Liver (tissue), 9 donors: Measurements from ENCODE around the gene MAN2A1. TPM values are rescaled to one million over a fixed set of nuclear protein-coding genes. Genes with fewer than 3 reads are reported as not detected.
A peak's percentile ranks its signal among the peaks of the same experiment; 100 is the strongest.

Source experiments
- DNase-seq: peaks from one replicate; pipeline ENCODE4 v3.0.0-alpha.2; 2017; ENCODE audit warnings: low spot score
- H3K27ac ChIP-seq, 2 donors: one replicate each; pipeline ENCODE4 v1.7.0; 2013; ENCODE audit warnings: inconsistent platforms in 2 of 2, low read length in 2 of 2, control low read depth in 1 of 2, low read depth in 1 of 2, mild to moderate bottlenecking in 1 of 2
- H3K27me3 ChIP-seq, 4 donors: one replicate each; pipeline versions ENCODE4 v1.6.1 to v1.7.0; 2013; ENCODE audit warnings: low read length in 3 of 4, inconsistent platforms in 1 of 4, mild to moderate bottlenecking in 1 of 4, moderate library complexity in 1 of 4; ENCODE audit not compliant: control insufficient read depth in 4 of 4, insufficient read depth in 4 of 4
- H3K36me3 ChIP-seq, 4 donors: one replicate each; pipeline versions ENCODE4 v1.6.1 to v1.7.0; 2013; ENCODE audit warnings: low read length in 3 of 4, mild to moderate bottlenecking in 3 of 4, low read depth in 1 of 4, moderate library complexity in 1 of 4; ENCODE audit not compliant: control insufficient read depth in 4 of 4, insufficient read depth in 3 of 4
- H3K4me1 ChIP-seq, 4 donors: one replicate each; pipeline versions ENCODE4 v1.6.1 to v1.7.0; 2013; ENCODE audit warnings: low read length in 3 of 4, mild to moderate bottlenecking in 3 of 4, moderate library complexity in 1 of 4; ENCODE audit not compliant: control insufficient read depth in 4 of 4, insufficient read depth in 4 of 4
- H3K4me3 ChIP-seq, 3 donors: one replicate each; pipeline versions ENCODE4 v1.6.1 to v1.7.0; 2013; ENCODE audit warnings: low read length in 3 of 3, control low read depth in 1 of 3, low read depth in 1 of 3, mild to moderate bottlenecking in 1 of 3
- H3K9ac ChIP-seq, 2 donors: one replicate each; pipeline ENCODE4 v1.7.0; 2013; ENCODE audit warnings: low read length in 2 of 2, mild to moderate bottlenecking in 2 of 2, moderate library complexity in 2 of 2, control low read depth in 1 of 2, low read depth in 1 of 2
- H3K9me3 ChIP-seq, 4 donors: one replicate each; pipeline versions ENCODE4 v1.6.1 to v1.7.0; 2013; ENCODE audit warnings: low read length in 3 of 4; ENCODE audit not compliant: control insufficient read depth in 4 of 4
- EGR1 ChIP-seq, 2 donors: IDR thresholded peaks; 2 replicates each; pipeline ENCODE4 v1.6.1; 2016 to 2018; ENCODE audit warnings: antibody characterized with exemption in 2 of 2, low read depth in 2 of 2
- FOXA1 ChIP-seq: IDR thresholded peaks from 2 replicates; pipeline ENCODE4 v1.6.1; 2016; ENCODE audit warnings: antibody characterized with exemption
- FOXA2 ChIP-seq: IDR thresholded peaks from 2 replicates; pipeline ENCODE4 v1.6.1; 2016; ENCODE audit warnings: antibody characterized with exemption
- GABPA ChIP-seq, 2 donors: IDR thresholded peaks in 1 of 2; conservative IDR thresholded peaks in 1 of 2; 2 replicates each; pipeline ENCODE4 v1.6.1; 2016; ENCODE audit warnings: antibody characterized with exemption in 2 of 2, mild to moderate bottlenecking in 1 of 2, moderate library complexity in 1 of 2
- HNF4G ChIP-seq: IDR thresholded peaks from 2 replicates; pipeline ENCODE4 v1.6.1; 2016; ENCODE audit warnings: antibody characterized with exemption
- JUND ChIP-seq, 2 donors: IDR thresholded peaks; 2 replicates each; pipeline ENCODE4 v1.6.1; 2016; ENCODE audit warnings: antibody characterized with exemption in 2 of 2
- NR2F2 ChIP-seq: IDR thresholded peaks from 2 replicates; pipeline ENCODE4 v1.6.1; 2016; ENCODE audit warnings: antibody characterized with exemption
- RAD21 ChIP-seq, 2 donors: IDR thresholded peaks; 2 replicates each; pipeline ENCODE4 v1.6.1; 2016; ENCODE audit warnings: antibody characterized with exemption in 2 of 2, mild to moderate bottlenecking in 2 of 2
- RXRA ChIP-seq, 2 donors: IDR thresholded peaks; 2 replicates each; pipeline ENCODE4 v1.6.1; 2017 to 2018; ENCODE audit warnings: antibody characterized with exemption in 2 of 2, mild to moderate bottlenecking in 1 of 2
- SP1 ChIP-seq: IDR thresholded peaks from 2 replicates; pipeline ENCODE4 v1.6.1; 2018; ENCODE audit warnings: antibody characterized with exemption, mild to moderate bottlenecking
- TAF1 ChIP-seq: conservative IDR thresholded peaks from 2 replicates; pipeline ENCODE4 v1.6.1; 2016; ENCODE audit warnings: antibody characterized with exemption, mild to moderate bottlenecking
- YY1 ChIP-seq: IDR thresholded peaks from 2 replicates; pipeline ENCODE4 v1.6.1; 2016; ENCODE audit warnings: antibody characterized with exemption, mild to moderate bottlenecking
- WGBS: extraction: QIAGEN DNeasy Blood & Tissue Kit; methylation state at CpG from one replicate; pipeline ENCODE4 v1.1.7; 2013; 5-methylcytosine and 5-hydroxymethylcytosine counted together
- polyA plus RNA-seq, 2 donors: library from polyadenylated mRNA; stranded (reverse) in 1 of 2; unstranded in 1 of 2; fragments of 200-250 nt in 1 of 2; fragments of >200 nt in 1 of 2; fragmentation: Nextera tagmentation in 1 of 2; extraction: Ambion mirVana in 1 of 2; gene quantifications; one replicate each; pipeline versions ENCODE4 v1.2.1 to v1.2.3, GENCODE V29; 2013 to 2015
- total RNA-seq, 2 donors: library from RNA; depleted of rRNA; stranded (reverse); fragments of >200 nt; gene quantifications; one replicate each; pipeline ENCODE4 v1.2.3, GENCODE V29; 2014
- TF ChIP-seq, protein P1 (sequence below): fragments of 150-350 bp; IDR thresholded peaks from 2 replicates; pipeline ENCODE4 v1.5.1; 2017; ENCODE audit warnings: improper control_type of control experiment, low read depth, low read length; ENCODE audit not compliant: missing input control
- TF ChIP-seq, protein P2 (sequence below): IDR thresholded peaks from 2 replicates; pipeline ENCODE4 v1.6.1; 2016; ENCODE audit warnings: antibody characterized with exemption
- TF ChIP-seq, protein P3 (sequence below): IDR thresholded peaks from 2 replicates; pipeline ENCODE4 v1.6.1; 2016; ENCODE audit warnings: antibody characterized with exemption, mild to moderate bottlenecking
- donor health status: healthy.
- donor health status: healthy.
- donor health status: healthy.
- donor health status: healthy.
- donor health status: healthy.

MAN2A1 gene
- total and polyA plus RNA-seq, 4 donors = 21.4 to 82.8 (median 47.3) TPM

DNA sequence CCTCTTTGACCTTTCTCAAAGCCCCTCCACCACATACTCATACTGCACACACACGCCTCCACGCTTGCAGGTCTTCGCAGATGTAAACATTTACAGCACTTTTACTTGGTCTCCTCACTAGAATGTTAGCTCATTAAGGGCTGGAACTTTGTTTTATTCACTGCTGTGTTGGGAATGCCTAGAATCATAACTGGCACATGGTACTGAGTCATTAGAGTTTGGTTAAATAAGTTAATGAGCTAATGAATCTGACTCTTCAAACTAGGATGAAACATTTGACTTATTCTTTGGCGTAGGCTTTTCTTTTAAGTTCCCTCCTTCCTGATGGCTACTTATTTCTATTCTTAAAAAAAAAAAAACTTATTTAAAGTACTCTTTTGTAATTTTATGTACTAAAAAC, 28.9 kb downstream of the MAN2A1 start:
- Histone ChIP-seq H3K9me3 (no peaks in the 10 kb centered on the region), H3K27ac (no peak overlapping the region), H3K9ac (no peak overlapping the region), H3K27me3 (no peaks in the 10 kb centered on the region), H3K36me3 (peaks cover 2 to 14% (median 4%) of the 10 kb centered on the region in 4 donors), H3K4me3 (no peak overlapping the region), H3K4me1 (peaks cover 0 to 8% (median 3%) of the 10 kb centered on the region in 4 donors)
- no peak for DNase-seq
- TF ChIP-seq, protein P1, sequence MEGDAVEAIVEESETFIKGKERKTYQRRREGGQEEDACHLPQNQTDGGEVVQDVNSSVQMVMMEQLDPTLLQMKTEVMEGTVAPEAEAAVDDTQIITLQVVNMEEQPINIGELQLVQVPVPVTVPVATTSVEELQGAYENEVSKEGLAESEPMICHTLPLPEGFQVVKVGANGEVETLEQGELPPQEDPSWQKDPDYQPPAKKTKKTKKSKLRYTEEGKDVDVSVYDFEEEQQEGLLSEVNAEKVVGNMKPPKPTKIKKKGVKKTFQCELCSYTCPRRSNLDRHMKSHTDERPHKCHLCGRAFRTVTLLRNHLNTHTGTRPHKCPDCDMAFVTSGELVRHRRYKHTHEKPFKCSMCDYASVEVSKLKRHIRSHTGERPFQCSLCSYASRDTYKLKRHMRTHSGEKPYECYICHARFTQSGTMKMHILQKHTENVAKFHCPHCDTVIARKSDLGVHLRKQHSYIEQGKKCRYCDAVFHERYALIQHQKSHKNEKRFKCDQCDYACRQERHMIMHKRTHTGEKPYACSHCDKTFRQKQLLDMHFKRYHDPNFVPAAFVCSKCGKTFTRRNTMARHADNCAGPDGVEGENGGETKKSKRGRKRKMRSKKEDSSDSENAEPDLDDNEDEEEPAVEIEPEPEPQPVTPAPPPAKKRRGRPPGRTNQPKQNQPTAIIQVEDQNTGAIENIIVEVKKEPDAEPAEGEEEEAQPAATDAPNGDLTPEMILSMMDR = no peak
- TF ChIP-seq, protein P2, sequence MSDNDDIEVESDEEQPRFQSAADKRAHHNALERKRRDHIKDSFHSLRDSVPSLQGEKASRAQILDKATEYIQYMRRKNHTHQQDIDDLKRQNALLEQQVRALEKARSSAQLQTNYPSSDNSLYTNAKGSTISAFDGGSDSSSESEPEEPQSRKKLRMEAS = no peak
- TF ChIP-seq EGR1 (IDR thresholded peaks at IDR 0.05; ENCODE audit: low read depth in 2 of 2) = no peak
- TF ChIP-seq, protein P3, sequence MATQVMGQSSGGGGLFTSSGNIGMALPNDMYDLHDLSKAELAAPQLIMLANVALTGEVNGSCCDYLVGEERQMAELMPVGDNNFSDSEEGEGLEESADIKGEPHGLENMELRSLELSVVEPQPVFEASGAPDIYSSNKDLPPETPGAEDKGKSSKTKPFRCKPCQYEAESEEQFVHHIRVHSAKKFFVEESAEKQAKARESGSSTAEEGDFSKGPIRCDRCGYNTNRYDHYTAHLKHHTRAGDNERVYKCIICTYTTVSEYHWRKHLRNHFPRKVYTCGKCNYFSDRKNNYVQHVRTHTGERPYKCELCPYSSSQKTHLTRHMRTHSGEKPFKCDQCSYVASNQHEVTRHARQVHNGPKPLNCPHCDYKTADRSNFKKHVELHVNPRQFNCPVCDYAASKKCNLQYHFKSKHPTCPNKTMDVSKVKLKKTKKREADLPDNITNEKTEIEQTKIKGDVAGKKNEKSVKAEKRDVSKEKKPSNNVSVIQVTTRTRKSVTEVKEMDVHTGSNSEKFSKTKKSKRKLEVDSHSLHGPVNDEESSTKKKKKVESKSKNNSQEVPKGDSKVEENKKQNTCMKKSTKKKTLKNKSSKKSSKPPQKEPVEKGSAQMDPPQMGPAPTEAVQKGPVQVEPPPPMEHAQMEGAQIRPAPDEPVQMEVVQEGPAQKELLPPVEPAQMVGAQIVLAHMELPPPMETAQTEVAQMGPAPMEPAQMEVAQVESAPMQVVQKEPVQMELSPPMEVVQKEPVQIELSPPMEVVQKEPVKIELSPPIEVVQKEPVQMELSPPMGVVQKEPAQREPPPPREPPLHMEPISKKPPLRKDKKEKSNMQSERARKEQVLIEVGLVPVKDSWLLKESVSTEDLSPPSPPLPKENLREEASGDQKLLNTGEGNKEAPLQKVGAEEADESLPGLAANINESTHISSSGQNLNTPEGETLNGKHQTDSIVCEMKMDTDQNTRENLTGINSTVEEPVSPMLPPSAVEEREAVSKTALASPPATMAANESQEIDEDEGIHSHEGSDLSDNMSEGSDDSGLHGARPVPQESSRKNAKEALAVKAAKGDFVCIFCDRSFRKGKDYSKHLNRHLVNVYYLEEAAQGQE = no peak
- TF ChIP-seq NR2F2 = no peak
- TF ChIP-seq RXRA (IDR thresholded peaks at IDR 0.05) = no peak
- TF ChIP-seq TAF1 = no peak
- no peak for TF ChIP-seq GABPA (IDR thresholded peaks at IDR 0.05 in 1 of 2, conservative IDR thresholded peaks at IDR 0.05 in 1 of 2)
- 95% methylated on average over 4 of the region's 4 CpGs for WGBS

DNA sequence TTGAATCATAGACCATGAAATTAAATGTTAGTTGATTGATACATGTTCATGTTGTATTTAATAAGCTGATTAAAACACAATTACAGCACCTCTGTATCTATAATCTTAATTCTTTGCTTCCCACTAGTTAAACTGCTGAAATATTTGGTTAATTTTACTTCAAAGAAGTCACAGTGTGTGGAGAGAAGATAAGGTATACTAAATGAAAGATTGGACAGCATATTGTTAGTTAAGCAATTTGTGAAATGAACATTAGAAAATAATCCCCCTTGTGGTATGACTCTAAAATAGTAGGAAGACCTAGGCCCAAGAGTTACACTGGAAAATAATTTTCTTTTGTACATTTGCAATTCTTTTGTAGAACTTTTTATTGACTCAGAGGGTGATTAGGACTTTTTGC, 30.3 kb downstream of the MAN2A1 start:
- no peak overlapping the region for H3K9ac ChIP-seq
- no peak overlapping the region for H3K4me3 ChIP-seq
- H3K36me3 ChIP-seq = peaks cover 2 to 14% (median 4%) of the 10 kb centered on the region in 4 donors
- no peak for TF ChIP-seq SP1
- peak in 1 of 2 donors; percentile 10 for TF ChIP-seq RAD21 (IDR thresholded peaks at IDR 0.05)
- no peak for TF ChIP-seq EGR1 (IDR thresholded peaks at IDR 0.05; ENCODE audit: low read depth in 2 of 2)
- no peak for DNase-seq
- peaks cover 0 to under 1% (median under 1%) of the 10 kb centered on the region in 4 donors for H3K4me1 ChIP-seq
- H3K27ac ChIP-seq = no peak overlapping the region
- H3K27me3 ChIP-seq = no peaks in the 10 kb centered on the region
- no peaks in the 10 kb centered on the region for H3K9me3 ChIP-seq

- H3K4me3 ChIP-seq = no peak overlapping the region
- H3K9me3 ChIP-seq = no peaks in the 10 kb centered on the region
- TF ChIP-seq FOXA2 = no peak
- TF ChIP-seq, protein P2 = no peak
- no peak for TF ChIP-seq HNF4G
- TF ChIP-seq FOXA1 = no peak
- no peak for TF ChIP-seq RAD21 (IDR thresholded peaks at IDR 0.05)
- no peak for TF ChIP-seq GABPA (IDR thresholded peaks at IDR 0.05 in 1 of 2, conservative IDR thresholded peaks at IDR 0.05 in 1 of 2)
- no peak for TF ChIP-seq YY1
- no peak for TF ChIP-seq NR2F2
- no peak for TF ChIP-seq EGR1 (IDR thresholded peaks at IDR 0.05; ENCODE audit: low read depth in 2 of 2)
- TF ChIP-seq, protein P1 = no peak
- TF ChIP-seq JUND (IDR thresholded peaks at IDR 0.05) = no peak
- H3K9ac ChIP-seq = no peak overlapping the region
- no peak for DNase-seq
- no peaks in the 10 kb centered on the region for H3K27me3 ChIP-seq
- WGBS = 97% methylated on average over 1 of the region's 1 CpG
- no peaks in the 10 kb centered on the region for H3K4me1 ChIP-seq
- no peak overlapping the region for H3K27ac ChIP-seq
- H3K36me3 ChIP-seq = peaks cover 0 to 8% (median 2%) of the 10 kb centered on the region in 4 donors
Observed at GRCh38 chr5:109721741-109722140, 32.0 kb downstream of the MAN2A1 start.
